Loucy (cell line): ENCODE measurements around the gene SLC27A4.

ENCODE experiments used
- H2AFZ ChIP-seq: fragments of 200-600 bp; sonication (generic); 2 replicates; pipeline ENCODE4 v1.6.0; 2016; ENCODE audit warnings: antibody characterized with exemption, mild to moderate bottlenecking, low read length, moderate library complexity
- H3F3A ChIP-seq: fragments of 200-600 bp; 2 replicates; pipeline ENCODE4 v1.6.0; 2016; ENCODE audit warnings: antibody characterized with exemption, low read depth, mild to moderate bottlenecking
- H3K27me3 ChIP-seq: fragments of 200-600 bp; sonication (generic); 2 replicates; pipeline ENCODE4 v1.6.1; 2014; ENCODE audit warnings: low read length, mild to moderate bottlenecking; ENCODE audit not compliant: insufficient read depth, poor library complexity, severe bottlenecking
- H3K36me3 ChIP-seq: fragments of 200-600 bp; sonication (generic); 2 replicates; pipeline ENCODE4 v1.6.1; 2016; ENCODE audit warnings: low read length; ENCODE audit not compliant: insufficient read depth
- H3K4me1 ChIP-seq: fragments of 200-600 bp; sonication (generic); 2 replicates; pipeline ENCODE4 v1.5.1; 2014; ENCODE audit warnings: low read length, mild to moderate bottlenecking; ENCODE audit not compliant: insufficient read depth, poor library complexity, severe bottlenecking
- H3K4me2 ChIP-seq: fragments of 200-600 bp; sonication (generic); 2 replicates; pipeline ENCODE4 v1.6.0; 2014; ENCODE audit warnings: antibody characterized with exemption, low read length, low read depth, mild to moderate bottlenecking; ENCODE audit not compliant: poor library complexity, severe bottlenecking
- H3K4me3 ChIP-seq: fragments of 200-600 bp; sonication (generic); 2 replicates; pipeline ENCODE4 v1.5.1; 2014; ENCODE audit warnings: low read length, mild to moderate bottlenecking, mixed read lengths; ENCODE audit not compliant: poor library complexity, severe bottlenecking
- H3K79me2 ChIP-seq: fragments of 200-600 bp; sonication (generic); 2 replicates; pipeline ENCODE4 v1.6.1; 2014; ENCODE audit warnings: low read length; ENCODE audit not compliant: insufficient read depth
- H3K9ac ChIP-seq: fragments of 200-600 bp; sonication (generic); 2 replicates; pipeline ENCODE4 v1.6.0; 2014; ENCODE audit warnings: mild to moderate bottlenecking, low read depth, low read length, moderate library complexity; ENCODE audit not compliant: poor library complexity, severe bottlenecking
- H3K9me2 ChIP-seq: fragments of 200-600 bp; sonication (generic); replicated peaks from 2 replicates; pipeline ENCODE4 v1.6.1; 2016; ENCODE audit warnings: low read depth, low read length, mixed read lengths
- H3K9me3 ChIP-seq: fragments of 200-600 bp; sonication (generic); 2 replicates; pipeline ENCODE4 v1.6.1; 2014; ENCODE audit warnings: mild to moderate bottlenecking, antibody characterized with exemption, low read length, low read depth; ENCODE audit not compliant: insufficient read depth
- H4K20me1 ChIP-seq: fragments of 200-600 bp; sonication (generic); 2 replicates; pipeline ENCODE4 v1.6.0; 2014; ENCODE audit warnings: antibody characterized with exemption, low read length, mild to moderate bottlenecking; ENCODE audit not compliant: insufficient read depth, poor library complexity, severe bottlenecking
- CTCF ChIP-seq: fragments of 200-600 bp; sonication (generic); conservative IDR thresholded peaks from 2 replicates; pipeline ENCODE4 v1.5.1; 2014; ENCODE audit warnings: mild to moderate bottlenecking, antibody characterized with exemption, low read length
- EZH2phosphoT487 ChIP-seq: fragments of 200-600 bp; IDR thresholded peaks from 2 replicates; pipeline ENCODE4 v1.6.1; 2018; ENCODE audit warnings: antibody characterized with exemption, mild to moderate bottlenecking, moderate library complexity, borderline replicate concordance

The SLC27A4 gene

GRCh38 chr9:128298535-128299482 lies 41.5 kb upstream of the SLC27A4 start:
- Histone ChIP-seq H3K4me1 (no peaks in the 10 kb centered on the region), H3K4me3 (no peak overlapping the region), H3K9me3 (no peaks in the 10 kb centered on the region), H3K79me2 (no peaks in the 10 kb centered on the region), H3F3A (no peaks in the 10 kb centered on the region), H4K20me1 (no peaks in the 10 kb centered on the region), H3K4me2 (no peak overlapping the region), H3K9ac (no peak overlapping the region), H3K36me3 (no peaks in the 10 kb centered on the region), H3K9me2 (no peaks in the 10 kb centered on the region), H3K27me3 (no peaks in the 10 kb centered on the region), H2AFZ (no peak overlapping the region)
- no peak for TF ChIP-seq EZH2phosphoT487
- no peak for TF ChIP-seq CTCF

GRCh38 chr9:128304136-128304970 lies 36.0 kb upstream of the SLC27A4 start:
- H3K9ac ChIP-seq: no peak overlapping the region

GRCh38 chr9:128304971-128305288 lies 35.4 kb upstream of the SLC27A4 start:
- no peaks in the 10 kb centered on the region for H3K9me2 ChIP-seq
- H3K4me1 ChIP-seq: no peaks in the 10 kb centered on the region
- H3K9me3 ChIP-seq: no peaks in the 10 kb centered on the region
- H3F3A ChIP-seq: no peaks in the 10 kb centered on the region
- no peak overlapping the region for H2AFZ ChIP-seq
- no peak overlapping the region for H3K9ac ChIP-seq
- peaks cover 11% of the 10 kb centered on the region; the same call in 1 of the 2 replicates for H3K36me3 ChIP-seq
- no peaks in the 10 kb centered on the region for H4K20me1 ChIP-seq
- H3K27me3 ChIP-seq: no peaks in the 10 kb centered on the region
- TF ChIP-seq CTCF (no peak), EZH2phosphoT487 (no peak)
- H3K4me3 ChIP-seq: no peak overlapping the region
- no peaks in the 10 kb centered on the region for H3K79me2 ChIP-seq
- H3K4me2 ChIP-seq: no peak overlapping the region

More at GRCh38 chr9:128304136-128304970, 36.0 kb upstream of the SLC27A4 start:
- Histone ChIP-seq H4K20me1 (no peaks in the 10 kb centered on the region), H3K9me3 (no peaks in the 10 kb centered on the region), H3F3A (no peaks in the 10 kb centered on the region), H3K4me1 (no peaks in the 10 kb centered on the region), H3K79me2 (no peaks in the 10 kb centered on the region), H3K36me3 (peaks cover 6% of the 10 kb centered on the region; the same call in 1 of the 2 replicates), H3K27me3 (no peaks in the 10 kb centered on the region), H3K4me3 (no peak overlapping the region), H3K4me2 (no peak overlapping the region), H3K9me2 (no peaks in the 10 kb centered on the region), H2AFZ (no peak overlapping the region)
- TF ChIP-seq EZH2phosphoT487 (no peak), CTCF (no peak)
